Thoracic aorta (tissue), 2 donors: ENCODE measurements around the gene PDX1. TPM values are rescaled to one million over a fixed set of nuclear protein-coding genes. Genes with fewer than 3 reads are reported as not detected.

ENCODE experiments used
- ATAC-seq: fragments of 150-250 bp; one replicate; pipeline ENCODE4 v1.8.0; 2017; ENCODE audit warnings: low read depth; ENCODE audit not compliant: insufficient number of reproducible peaks, low FRiP score
- DNase-seq: peaks from one replicate; pipeline ENCODE4 v3.0.0-alpha.2; 2020; ENCODE audit warnings: low spot score
- H3K27ac ChIP-seq, 2 donors: fragments of 200-600 bp; sonication (generic); 1 replicate in 1 of 2; 2 replicates in 1 of 2; pipeline ENCODE4 v1.5.1; 2016; ENCODE audit warnings: mild to moderate bottlenecking in 2 of 2, moderate library complexity in 2 of 2
- H3K27me3 ChIP-seq: fragments of 200-600 bp; sonication (generic); replicated peaks from 2 replicates; pipeline ENCODE4 v1.6.0; 2016; ENCODE audit warnings: mild to moderate bottlenecking; ENCODE audit not compliant: insufficient read depth
- H3K36me3 ChIP-seq: fragments of 200-600 bp; sonication (generic); one replicate; pipeline ENCODE4 v1.5.1; 2016
- H3K4me1 ChIP-seq, 2 donors: fragments of 200-600 bp; sonication (generic); 1 replicate in 1 of 2; 2 replicates in 1 of 2; pipeline versions ENCODE4 v1.5.1 to v1.6.0; 2016; ENCODE audit warnings: low read depth in 2 of 2, mild to moderate bottlenecking in 1 of 2; ENCODE audit not compliant: control insufficient read depth in 1 of 2
- H3K4me3 ChIP-seq: fragments of 200-600 bp; sonication (generic); 2 replicates; pipeline ENCODE4 v1.5.1; 2016; ENCODE audit warnings: mild to moderate bottlenecking
- H3K9me3 ChIP-seq: fragments of 200-600 bp; sonication (generic); 2 replicates; pipeline ENCODE4 v1.5.1; 2016
- CTCF ChIP-seq: fragments of 200-600 bp; sonication (generic); IDR thresholded peaks from one replicate; pipeline ENCODE4 v1.5.1; 2019; ENCODE audit warnings: antibody characterized with exemption
- total RNA-seq, 2 donors: library from RNA; depleted of rRNA; stranded (reverse); fragments of >200 nt; gene quantifications; one replicate each; pipeline versions ENCODE4 v1.1.0 to v1.2.3, GENCODE V29; 2016

The PDX1 gene
- total RNA-seq, 2 donors from 2014 or later: 0.28 TPM; not detected in 1

DNA sequence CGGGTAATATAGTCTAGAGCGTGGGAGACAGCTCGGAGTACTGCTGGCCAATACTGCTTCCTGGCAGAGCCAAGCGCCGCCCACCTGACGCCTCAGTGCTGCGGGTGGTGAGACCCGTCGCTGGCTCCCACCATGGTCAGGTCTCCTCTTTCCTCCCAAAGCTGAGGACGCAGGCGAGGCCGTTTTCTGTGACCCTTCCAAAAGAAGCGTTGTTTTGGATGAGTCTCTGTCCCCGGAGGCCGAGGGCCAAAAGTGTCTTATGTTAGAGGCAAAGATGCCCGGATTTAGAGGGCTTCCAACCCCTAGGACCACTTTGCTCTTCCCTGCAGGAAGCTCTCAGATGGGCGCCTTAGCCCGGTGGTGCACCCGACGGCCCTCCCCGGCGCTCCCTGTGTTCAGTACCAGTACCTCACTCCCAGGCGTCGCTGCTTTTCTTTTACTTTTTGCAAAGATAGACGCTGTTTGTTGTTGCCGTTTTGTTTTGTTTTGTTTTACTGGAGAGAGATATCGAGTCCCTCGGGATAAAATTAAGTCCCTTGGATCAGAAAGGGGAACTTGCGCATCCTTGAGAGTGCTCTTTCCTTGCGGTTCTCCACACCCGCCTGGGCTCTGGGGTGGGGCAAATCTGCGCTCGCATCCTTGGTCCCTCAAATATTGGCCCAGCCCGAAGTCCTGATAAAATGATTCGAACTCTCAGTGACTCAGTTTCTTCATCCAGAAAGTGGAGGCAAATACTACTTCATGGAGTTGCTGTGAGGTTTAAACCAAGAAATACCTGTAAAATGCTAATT lies 7.0 kb downstream of the PDX1 start:
- Histone ChIP-seq H3K9me3 (no peaks in the 10 kb centered on the region), H3K36me3 (no peaks in the 10 kb centered on the region), H3K4me3 (no peak overlapping the region), H3K27me3 (peaks cover 1% of the 10 kb centered on the region), H3K27ac (no peak overlapping the region), H3K4me1 (peaks cover 0 to 14% of the 10 kb centered on the region in 2 donors)
- TF ChIP-seq CTCF: no peak
- no peak for DNase-seq
- no peak for ATAC-seq

DNA sequence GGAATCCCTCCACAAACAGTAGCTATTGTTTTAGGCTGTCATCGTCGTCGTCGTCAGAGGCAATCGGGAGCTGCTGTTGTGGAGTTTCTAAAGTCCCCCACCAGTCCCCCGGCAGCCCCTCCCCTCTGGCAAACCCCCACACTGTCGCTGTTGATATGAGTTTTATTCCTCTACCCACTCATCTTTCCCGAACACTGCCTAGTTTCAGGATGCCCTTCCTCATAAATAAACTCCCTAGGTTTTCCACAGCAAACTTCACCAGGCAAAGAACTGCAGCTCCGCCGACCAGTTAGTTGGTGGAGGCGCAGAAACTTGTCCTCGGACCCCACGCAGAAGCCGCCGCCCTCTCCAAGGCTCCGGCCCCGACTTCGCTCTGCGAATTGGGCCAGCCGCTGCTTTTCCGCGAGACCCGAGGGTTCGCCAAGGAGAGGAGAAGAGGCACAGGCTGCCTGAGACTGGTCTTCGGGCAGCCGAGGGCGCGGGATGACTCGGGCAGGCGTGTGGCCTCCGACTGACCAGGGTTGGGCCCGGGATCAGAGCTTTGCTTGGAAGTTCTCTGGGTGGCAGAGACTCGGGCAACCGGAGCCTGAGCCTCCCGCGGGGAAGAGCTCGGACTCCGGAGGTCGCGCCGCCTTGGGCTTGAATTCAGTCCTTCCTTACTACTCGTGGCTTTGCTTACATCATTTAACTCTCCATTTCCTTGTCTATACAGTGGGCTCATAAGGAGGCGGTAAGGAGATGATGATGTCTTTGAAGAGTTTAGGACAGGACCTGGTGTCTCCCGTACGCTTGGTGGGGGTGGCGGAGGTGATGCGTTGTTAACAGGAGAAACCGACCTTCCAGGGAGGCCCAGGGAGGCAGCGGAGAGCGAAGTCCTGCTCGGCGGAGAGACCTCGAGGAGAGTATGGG lies 7.9 kb downstream of the PDX1 start:
- H3K4me1 ChIP-seq: peaks cover 0 to 6% of the 10 kb centered on the region in 2 donors
- H3K27me3 ChIP-seq: no peaks in the 10 kb centered on the region
- no peak for DNase-seq
- H3K27ac ChIP-seq: no peak overlapping the region
- H3K36me3 ChIP-seq: no peaks in the 10 kb centered on the region
- TF ChIP-seq CTCF: no peak
- ATAC-seq: no peak
- H3K9me3 ChIP-seq: no peaks in the 10 kb centered on the region
- no peak overlapping the region for H3K4me3 ChIP-seq

GRCh38 chr13:27928353-27928804 lies 8.6 kb downstream of the PDX1 start:
- H3K27me3 ChIP-seq: no peaks in the 10 kb centered on the region
- no peak for TF ChIP-seq CTCF
- peaks cover 0 to 6% of the 10 kb centered on the region in 2 donors for H3K4me1 ChIP-seq
- H3K9me3 ChIP-seq: no peaks in the 10 kb centered on the region
- H3K4me3 ChIP-seq: no peak overlapping the region
- H3K27ac ChIP-seq: no peak overlapping the region
- no peak for DNase-seq
- H3K36me3 ChIP-seq: no peaks in the 10 kb centered on the region
- ATAC-seq: no peak

GRCh38 chr13:27928805-27929753 lies 9.3 kb downstream of the PDX1 start:
- DNase-seq (no peak), ATAC-seq (no peak)
- Histone ChIP-seq H3K4me1 (peaks cover 0 to 6% of the 10 kb centered on the region in 2 donors), H3K27ac (no peak overlapping the region), H3K36me3 (no peaks in the 10 kb centered on the region), H3K27me3 (no peaks in the 10 kb centered on the region), H3K4me3 (no peak overlapping the region), H3K9me3 (no peaks in the 10 kb centered on the region)
- no peak for TF ChIP-seq CTCF
